Measurements from ENCODE around the gene FALEC. TPM values are rescaled to one million over a fixed set of nuclear protein-coding genes. Genes with fewer than 3 reads are reported as not detected.

The FALEC gene
- total and polyA plus RNA-seq, 2 of the 8 experiments (the other 6 are each of a cell fraction or from before 2014, with no cell fraction given), result not detected

DNA sequence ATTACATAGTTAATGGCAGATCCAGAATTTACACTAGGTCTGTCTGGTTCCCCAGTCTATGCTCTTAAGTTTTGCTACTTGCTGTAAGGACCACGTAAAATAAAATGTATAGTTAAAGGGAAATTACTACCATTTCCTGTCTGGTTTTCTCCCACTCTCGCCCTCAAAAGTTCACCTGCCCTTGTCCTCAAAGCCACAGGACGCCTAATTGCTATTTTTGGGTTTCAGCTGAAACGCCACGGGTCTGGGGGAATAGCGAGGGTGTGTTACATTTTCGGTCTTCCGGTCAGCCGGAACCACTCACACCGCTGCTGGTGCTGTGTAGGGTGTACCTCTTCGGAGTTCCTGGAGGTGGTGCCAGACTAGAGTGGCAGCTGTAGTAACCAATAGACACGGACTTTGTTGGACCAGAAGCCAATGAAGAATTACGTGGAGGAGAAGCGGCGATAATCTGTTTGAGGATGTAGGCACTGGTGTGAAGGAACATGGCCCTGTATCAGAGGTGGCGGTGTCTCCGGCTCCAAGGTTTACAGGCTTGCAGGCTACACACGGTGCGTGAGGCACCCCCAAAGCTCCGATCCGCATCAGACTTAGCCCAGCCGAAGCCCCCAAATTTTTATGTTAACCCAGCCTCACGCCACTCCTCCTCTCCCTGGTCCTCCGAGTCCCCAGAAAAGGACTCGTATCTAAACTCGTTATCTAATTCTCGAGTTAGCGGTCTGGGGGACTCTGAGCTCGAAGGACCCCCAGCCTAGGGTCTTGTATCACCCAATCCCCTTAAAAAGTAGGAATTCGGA is 28.4 kb upstream of the FALEC start, which contains the start of gene TARS2 (continued):
- TF ChIP-seq ZNF274 (IDR thresholded peaks at IDR 0.05; ENCODE audit: borderline replicate concordance, extremely low read depth, low read length) (no peak), HDAC2 (IDR thresholded peaks at IDR 0.05; ENCODE audit: borderline replicate concordance in 1 of 2, low read depth in 2 of 2, low read length in 2 of 2) (0 out of 4 replicates have a peak, but pooled peaks of 1 of the 2 experiments have one; percentile 24), SIX5 (IDR thresholded peaks at IDR 0.05; ENCODE audit: low read depth, low read length) (no peak), HDAC6 (IDR thresholded peaks at IDR 0.05; ENCODE audit: low read depth, low read length) (no peak), YY1 (IDR thresholded peaks at IDR 0.05; ENCODE audit: low read depth, low read length) (peak; percentile 82), KDM5A (IDR thresholded peaks at IDR 0.05; ENCODE audit: low read length) (peak; percentile 80), NANOG (IDR thresholded peaks at IDR 0.05; ENCODE audit: insufficient read depth, low read depth, low read length, poor library complexity, severe bottlenecking) (no peak), SP4 (IDR thresholded peaks at IDR 0.05; ENCODE audit: low read length) (peak; percentile 87), KDM1A (IDR thresholded peaks at IDR 0.05; ENCODE audit: borderline replicate concordance, low read length) (no peak), BRCA1 (IDR thresholded peaks at IDR 0.05; ENCODE audit: low read depth, low read length) (0 out of 2 replicates have a peak, but pooled peaks have one; percentile 40), RXRA (IDR thresholded peaks at IDR 0.05; ENCODE audit: insufficient read depth, low read depth, low read length) (no peak), TAF1 (IDR thresholded peaks at IDR 0.05; ENCODE audit: low read depth, low read length) (peak; percentile 97), GABPA (IDR thresholded peaks at IDR 0.05; ENCODE audit: borderline replicate concordance, insufficient read depth, low read length) (peak; percentile 98), NRF1 (IDR thresholded peaks at IDR 0.05; ENCODE audit: low read depth, low read length) (no peak), POLR2AphosphoS5 (IDR thresholded peaks at IDR 0.05; ENCODE audit: low read depth, low read length) (peak; percentile 97), TBP (IDR thresholded peaks at IDR 0.05; ENCODE audit: low read depth, low read length) (peak; percentile 90), CBX5 (IDR thresholded peaks at IDR 0.05; ENCODE audit: low read depth, low read length) (no peak), SP1 (IDR thresholded peaks at IDR 0.05; ENCODE audit: low read depth, low read length) (peak; percentile 100)
- TF ChIP-seq, protein P1, sequence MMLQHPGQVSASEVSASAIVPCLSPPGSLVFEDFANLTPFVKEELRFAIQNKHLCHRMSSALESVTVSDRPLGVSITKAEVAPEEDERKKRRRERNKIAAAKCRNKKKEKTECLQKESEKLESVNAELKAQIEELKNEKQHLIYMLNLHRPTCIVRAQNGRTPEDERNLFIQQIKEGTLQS (IDR thresholded peaks at IDR 0.05; ENCODE audit: insufficient read depth, low read depth, low read length), result no peak
- TF ChIP-seq, protein P2, sequence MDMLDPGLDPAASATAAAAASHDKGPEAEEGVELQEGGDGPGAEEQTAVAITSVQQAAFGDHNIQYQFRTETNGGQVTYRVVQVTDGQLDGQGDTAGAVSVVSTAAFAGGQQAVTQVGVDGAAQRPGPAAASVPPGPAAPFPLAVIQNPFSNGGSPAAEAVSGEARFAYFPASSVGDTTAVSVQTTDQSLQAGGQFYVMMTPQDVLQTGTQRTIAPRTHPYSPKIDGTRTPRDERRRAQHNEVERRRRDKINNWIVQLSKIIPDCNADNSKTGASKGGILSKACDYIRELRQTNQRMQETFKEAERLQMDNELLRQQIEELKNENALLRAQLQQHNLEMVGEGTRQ (IDR thresholded peaks at IDR 0.05; ENCODE audit: low read length), result no peak
- TF ChIP-seq, protein P3, sequence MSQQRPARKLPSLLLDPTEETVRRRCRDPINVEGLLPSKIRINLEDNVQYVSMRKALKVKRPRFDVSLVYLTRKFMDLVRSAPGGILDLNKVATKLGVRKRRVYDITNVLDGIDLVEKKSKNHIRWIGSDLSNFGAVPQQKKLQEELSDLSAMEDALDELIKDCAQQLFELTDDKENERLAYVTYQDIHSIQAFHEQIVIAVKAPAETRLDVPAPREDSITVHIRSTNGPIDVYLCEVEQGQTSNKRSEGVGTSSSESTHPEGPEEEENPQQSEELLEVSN (IDR thresholded peaks at IDR 0.05), result peak; percentile 46; the same call in 1 of the 2 replicates
- TF ChIP-seq, protein P4, sequence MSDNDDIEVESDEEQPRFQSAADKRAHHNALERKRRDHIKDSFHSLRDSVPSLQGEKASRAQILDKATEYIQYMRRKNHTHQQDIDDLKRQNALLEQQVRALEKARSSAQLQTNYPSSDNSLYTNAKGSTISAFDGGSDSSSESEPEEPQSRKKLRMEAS (IDR thresholded peaks at IDR 0.05), result peak; percentile 78
